Pancreas (tissue), 10 donors: ENCODE data around the gene GRIP2. TPM values are rescaled to one million over a fixed set of nuclear protein-coding genes. Genes with fewer than 3 reads are reported as not detected.
A peak's percentile ranks its signal among the peaks of the same experiment; 100 is the strongest.

Experiments used
- ATAC-seq, 4 donors: fragments of 200-7000 bp; cut with Tn5 transposase; one replicate each; pipeline versions ENCODE4 v1.8.0 to v1.9.1; 2020; ENCODE audit warnings: mild to moderate bottlenecking in 4 of 4, moderate library complexity in 4 of 4
- DNase-seq, 6 donors: peaks; one replicate each; pipeline ENCODE4 v3.0.0-alpha.2; 2020
- FAIRE-seq: peaks from 2 replicates; lab custom pipeline; 2012; peaks lifted over from hg19 to GRCh38; lab: Jason Lieb, UNC
- H3K27ac ChIP-seq, 4 donors: fragments of 200-600 bp; sonication (generic); 1 replicate in 3 of 4; 2 replicates in 1 of 4; pipeline versions ENCODE4 v1.5.0 to v1.8.0; 2020
- H3K27me3 ChIP-seq, 4 donors: fragments of 200-600 bp; one replicate each; pipeline ENCODE4 v1.8.0; 2021
- H3K36me3 ChIP-seq, 3 donors: fragments of 200-600 bp; sonication (generic) in 1 of 3; one replicate each; pipeline versions ENCODE4 v1.5.0 to v1.8.0; 2020 to 2021
- H3K4me1 ChIP-seq, 3 donors: fragments of 200-600 bp; one replicate each; pipeline ENCODE4 v1.8.0; 2021
- H3K4me3 ChIP-seq, 4 donors: fragments of 200-600 bp; sonication (generic) in 2 of 4; one replicate each; pipeline versions ENCODE4 v1.5.0 to v1.8.0; 2020 to 2021
- H3K9me3 ChIP-seq, 4 donors: fragments of 200-600 bp; one replicate each; pipeline ENCODE4 v1.8.0; 2021
- CTCF ChIP-seq, 4 donors: fragments of 200-600 bp; sonication (generic) in 3 of 4; IDR thresholded peaks; one replicate each; pipeline versions ENCODE4 v1.5.0 to v1.8.0; 2021; ENCODE audit warnings: antibody characterized with exemption in 4 of 4
- WGBS, 2 donors: extraction: QIAGEN DNeasy Blood & Tissue Kit; methylation state at CpG; one replicate each; pipeline ENCODE4 v1.1.7; 2013; 5-methylcytosine and 5-hydroxymethylcytosine counted together
- intact Hi-C, 3 donors: fragments of 100-400 bp; cut with DNase I; formaldehyde crosslinking; loops; one replicate each; pipeline versions ENCODE4 v1.11.1 to v1.14.2; 2022
- polyA plus RNA-seq, 2 donors: library from polyadenylated mRNA; stranded (reverse); fragments of 200-250 nt; gene quantifications; one replicate each; pipeline ENCODE4 v1.2.3, GENCODE V29; 2013
- total RNA-seq, 6 donors: library from RNA; stranded (reverse); fragmentation: NEBNext Ultra II Directional in 4 of 6; extraction: Animal tissue kit (Norgen Biotek cat#: 25700) in 4 of 6; gene quantifications; one replicate each; pipeline versions ENCODE4 v1.2.1 to v1.2.4, GENCODE V29; 2021 to 2023
- donor health status: healthy with polysubstance abuse.
- donor health status: DM: no; HTN: no; CAD: no; lungs with moderate emphysema.
- donor health status: DM: no; HTN: no; CAD: no.
- donor health status: control.
- donor health status: control.
- donor health status: Bipolar disorder and iron deficiency.
- donor health status: DM: yes; HTN: yes; CAD: no.
- donor health status: DM: no; HTN: no; CAD: no.
- donor health status: DM: no; HTN: no; CAD: no.
- donor health status: DM: yes; HTN: yes; CAD: no.

GRIP2 gene
- total and polyA plus RNA-seq, 8 donors = 0.16 to 0.94 (median 0.35) TPM

- Histone ChIP-seq H3K9me3 (no peaks in the 10 kb centered on the region), H3K36me3 (no peaks in the 10 kb centered on the region), H3K27ac (no peak overlapping the region), H3K4me1 (peaks cover 0 to 11% (median 7%) of the 10 kb centered on the region in 3 donors), H3K27me3 (no peaks in the 10 kb centered on the region), H3K4me3 (no peak overlapping the region)
- intact Hi-C loops = no loop called here
- no peak for TF ChIP-seq CTCF (IDR thresholded peaks at IDR 0.05)
- FAIRE-seq (no peak), DNase-seq (no peak), ATAC-seq (no peak)
- WGBS, 2 donors = 73 to 91% methylated on average over 17 to 18 of the region's 18 CpGs
These were observed 98.8 kb downstream of the GRIP2 start for GRCh38 chr3:14441240-14441919.

- no peak overlapping the region for H3K27ac ChIP-seq
- DNase-seq (peak in 1 of 6 donors; percentile 34), FAIRE-seq (no peak), ATAC-seq (no peak)
- H3K4me1 ChIP-seq = peaks cover 0 to 11% (median 7%) of the 10 kb centered on the region in 3 donors
- no peak for TF ChIP-seq CTCF (IDR thresholded peaks at IDR 0.05)
- H3K27me3 ChIP-seq = no peaks in the 10 kb centered on the region
- 54 to 74% methylated on average over 11 of the region's 11 CpGs for WGBS, 2 donors
- intact Hi-C loops = no loop called here
- no peaks in the 10 kb centered on the region for H3K36me3 ChIP-seq
- H3K4me3 ChIP-seq = no peak overlapping the region
- H3K9me3 ChIP-seq = no peaks in the 10 kb centered on the region
These were observed 99.5 kb downstream of the GRIP2 start for GRCh38 chr3:14440531-14441239.

GRCh38 chr3:14440168-14440518 lies 100.0 kb downstream of the GRIP2 start:
- FAIRE-seq = no peak
- ATAC-seq = no peak
- Histone ChIP-seq H3K4me1 (peaks cover 0 to 11% (median 7%) of the 10 kb centered on the region in 3 donors), H3K27ac (no peak overlapping the region), H3K9me3 (no peaks in the 10 kb centered on the region), H3K27me3 (no peaks in the 10 kb centered on the region), H3K36me3 (no peaks in the 10 kb centered on the region), H3K4me3 (no peak overlapping the region)
- TF ChIP-seq CTCF (IDR thresholded peaks at IDR 0.05) = no peak
- intact Hi-C loops = no loop called here
- WGBS, 2 donors = 57 to 72% methylated on average over 3 of the region's 3 CpGs
- DNase-seq = peak in 1 of 6 donors; percentile 41

GRCh38 chr3:14439501-14440167 lies 100.5 kb downstream of the GRIP2 start:
- Histone ChIP-seq H3K36me3 (no peaks in the 10 kb centered on the region), H3K27me3 (no peaks in the 10 kb centered on the region), H3K4me1 (peaks cover 0 to 15% (median 7%) of the 10 kb centered on the region in 3 donors), H3K4me3 (no peak overlapping the region), H3K27ac (no peak overlapping the region), H3K9me3 (no peaks in the 10 kb centered on the region)
- WGBS, 2 donors = 19 to 26% methylated on average over 13 of the region's 13 CpGs
- DNase-seq (peak in 5 of 6 donors; percentile 54 to 80 (median 67)), FAIRE-seq (no peak), ATAC-seq (peak; percentile 73 to 79 (median 74))
- intact Hi-C loops = no loop called here
- TF ChIP-seq CTCF (IDR thresholded peaks at IDR 0.05) = no peak

Other genes starting within 250 kb of the GRIP2 start
- gene SLC6A6, start 137.7 kb downstream of the GRIP2 start, total RNA-seq = 10 to 100 TPM in 2 of 6 donors, 1 to 10 TPM in 4; 2.1 to 11.6 (median 3.4) TPM
- gene SLC6A6, start 137.7 kb downstream of the GRIP2 start, polyA plus RNA-seq = 1 to 10 TPM; 2.4 to 6.1 TPM
- 10 to 100 TPM in 3 of 6 donors, 1 to 10 TPM in 3; 7.2 to 13.7 (median 11.0) TPM for gene CCDC174, start 111.4 kb upstream of the GRIP2 start, total RNA-seq
- 10 to 100 TPM; 12.9 to 18.1 TPM for gene CCDC174, start 111.4 kb upstream of the GRIP2 start, polyA plus RNA-seq
- gene C3orf20, start 134.8 kb upstream of the GRIP2 start, total RNA-seq = under 1 TPM in 4 of 6 donors, not detected in 2; 0.04 to 0.12 (median 0.08) TPM
- gene C3orf20, start 134.8 kb upstream of the GRIP2 start, polyA plus RNA-seq = under 1 TPM in 1 of 2 donors, not detected in 1; 0.02 TPM